ENCODE results near the gene RUFY4.
"Not testable (repeated sequence)": the region's sequence is repeated elsewhere in the genome, so short reads cannot be mapped to it uniquely, and the experiment has no call there.

RUFY4 gene

GRCh38 chr2:218032336-218033171, 36.5 kb upstream of the RUFY4 start:
- no peak for DNase-seq

GRCh38 chr2:218033208-218033589, 35.9 kb upstream of the RUFY4 start:
- no peak for DNase-seq

DNA sequence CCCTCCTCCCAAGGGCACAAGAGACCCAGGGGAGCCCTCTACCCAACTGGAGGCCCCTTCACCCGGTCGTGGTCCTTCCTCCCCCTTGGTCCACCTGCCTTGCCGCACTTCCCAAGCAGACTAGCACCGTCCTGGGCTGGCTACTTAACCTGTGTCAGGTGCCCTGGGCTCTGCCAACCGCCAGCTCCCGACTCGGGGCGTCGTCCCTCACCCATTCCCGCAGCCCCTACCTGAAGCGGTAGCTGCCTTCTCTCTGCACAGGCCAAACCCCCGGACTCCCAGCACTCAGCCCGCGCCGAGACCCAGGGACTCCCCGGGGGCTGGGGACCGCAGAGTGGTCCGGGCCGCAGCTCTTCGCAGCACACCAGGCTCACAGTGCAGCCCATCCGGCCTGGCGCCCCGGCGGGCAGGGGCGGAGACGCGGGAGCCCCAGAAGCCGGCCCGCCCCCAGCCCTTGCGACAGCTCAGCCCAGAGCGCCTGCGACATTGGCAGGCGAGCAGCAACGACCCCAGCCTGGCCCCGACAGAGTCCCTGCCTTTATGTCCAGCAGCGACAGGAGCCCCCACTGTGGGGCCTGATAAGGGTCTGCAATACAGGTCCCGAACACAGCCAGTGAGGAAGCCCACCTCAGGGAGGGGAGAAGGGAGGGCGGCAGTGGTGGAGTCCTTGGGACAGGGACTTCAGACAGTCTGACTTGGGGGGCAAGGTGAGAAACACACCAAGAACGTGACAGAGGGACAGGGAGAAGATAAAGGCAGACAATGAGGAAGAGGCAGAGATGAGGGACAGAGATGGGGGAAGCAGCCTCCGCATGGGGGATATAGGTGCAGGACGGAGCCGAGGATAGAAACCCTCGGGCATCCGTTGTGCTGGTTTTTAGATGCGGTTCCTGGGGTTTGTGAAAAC, 35.2 kb upstream of the RUFY4 start:
- no peak for DNase-seq

DNA sequence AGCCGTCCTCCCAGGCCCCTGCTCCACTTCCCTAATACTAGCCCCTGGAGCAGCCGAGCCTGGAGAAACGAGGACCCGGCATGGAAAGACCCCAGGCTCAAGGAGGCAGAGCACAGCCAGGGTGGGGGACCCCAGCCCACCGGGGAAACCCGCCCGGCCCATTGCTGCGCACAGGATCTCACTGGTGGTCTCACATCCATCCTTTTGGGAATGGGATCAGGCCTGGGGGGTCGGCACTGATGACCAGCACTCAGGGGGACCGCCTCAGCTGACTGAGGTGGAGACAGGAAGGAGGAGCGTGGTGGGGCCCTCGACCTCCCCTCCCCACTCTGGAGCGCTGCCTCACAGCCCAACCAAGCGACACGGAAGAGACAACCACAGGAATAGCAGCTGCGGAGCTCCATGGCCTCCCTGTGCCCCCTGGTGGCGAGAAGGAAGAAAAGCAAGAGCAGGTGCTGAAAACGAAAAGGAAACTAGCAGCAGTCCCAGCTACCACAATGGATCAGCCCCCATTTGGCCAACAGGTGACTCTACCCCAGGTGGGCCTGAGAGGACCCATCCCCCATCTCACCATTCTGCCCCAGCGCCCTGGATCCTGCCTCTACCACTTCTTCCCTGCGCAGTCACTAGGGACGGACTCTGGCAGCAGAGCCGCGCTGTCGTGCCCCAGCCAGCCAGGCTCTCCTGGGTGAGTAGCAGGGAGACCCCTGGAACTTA, 34.4 kb upstream of the RUFY4 start:
- DNase-seq: peak; percentile 7

DNA sequence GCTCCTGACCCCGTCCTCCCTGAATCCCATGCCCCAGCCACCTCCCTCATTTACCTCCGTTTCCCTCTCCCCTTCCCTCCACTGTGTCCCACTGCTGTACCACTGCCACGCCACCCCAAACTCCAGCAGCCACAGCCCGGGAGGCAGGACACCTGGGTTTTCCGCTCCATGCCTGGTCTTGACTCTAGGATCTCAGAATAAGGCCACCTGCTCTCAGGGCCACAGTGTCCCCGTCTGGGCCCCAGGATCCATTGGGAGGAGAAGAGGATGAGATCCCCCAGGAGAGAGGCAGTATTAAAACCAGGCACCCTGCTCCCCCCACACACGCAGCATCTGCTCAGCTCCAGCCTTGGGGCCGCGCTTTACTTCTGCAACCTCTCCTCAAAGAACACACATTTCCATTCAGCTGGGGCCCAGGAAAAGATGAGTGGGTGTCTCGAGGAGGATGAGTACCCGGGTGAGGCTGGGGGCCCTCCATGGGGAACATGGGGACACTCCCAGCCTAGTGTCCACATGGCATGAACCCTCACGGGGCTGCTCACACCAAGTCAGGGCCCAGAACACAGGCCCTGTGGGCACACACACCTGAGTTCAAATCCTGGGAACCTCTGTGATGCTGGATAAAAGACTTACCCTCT, 33.5 kb upstream of the RUFY4 start:
- no peak for DNase-seq

DNA sequence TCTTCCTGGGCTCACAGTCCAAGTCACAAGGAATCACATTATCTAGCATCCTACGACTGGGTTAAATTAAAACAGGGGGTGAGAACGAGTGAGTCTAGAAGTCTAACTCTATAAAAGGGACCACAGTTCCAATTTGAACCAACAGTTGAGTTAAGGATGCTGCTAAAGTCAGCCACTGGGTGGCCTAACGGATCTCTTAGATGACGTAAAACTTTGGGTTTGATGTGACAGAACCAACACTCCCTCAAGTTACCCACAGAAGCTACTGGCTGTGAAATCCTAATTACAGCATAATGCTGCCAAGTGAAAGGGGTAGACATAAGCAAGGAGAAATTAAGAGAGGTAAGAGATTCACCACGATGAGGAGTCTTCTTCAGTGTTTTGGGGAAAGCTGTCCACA, 32.7 kb upstream of the RUFY4 start:
- no peak for DNase-seq

DNA sequence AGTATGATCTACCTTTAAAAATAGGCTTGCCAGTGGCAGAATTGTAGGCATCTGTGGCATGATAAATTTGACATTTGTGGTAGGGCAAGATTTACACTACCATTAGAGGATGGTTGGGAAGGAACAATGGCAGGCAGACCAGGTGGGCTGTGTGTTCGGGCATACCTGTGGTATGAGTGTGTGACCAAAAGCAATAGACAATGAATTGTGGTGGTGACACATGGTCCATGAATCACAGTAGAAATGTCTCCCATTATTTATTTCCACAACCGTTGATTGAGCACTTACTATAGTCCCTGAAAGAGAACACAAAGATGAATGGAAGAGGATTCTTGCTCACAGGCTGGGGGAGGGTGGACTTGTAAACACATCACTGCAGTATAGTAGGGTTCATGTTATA, 29.9 kb upstream of the RUFY4 start:
- DNase-seq: no peak

GRCh38 chr2:218040883-218041282, 28.2 kb upstream of the RUFY4 start:
- no peak for DNase-seq

- DNase-seq: no peak
Observed at GRCh38 chr2:218041302-218042168, 27.5 kb upstream of the RUFY4 start.

GRCh38 chr2:218043100-218043499, 26.0 kb upstream of the RUFY4 start:
- no peak for DNase-seq

DNA sequence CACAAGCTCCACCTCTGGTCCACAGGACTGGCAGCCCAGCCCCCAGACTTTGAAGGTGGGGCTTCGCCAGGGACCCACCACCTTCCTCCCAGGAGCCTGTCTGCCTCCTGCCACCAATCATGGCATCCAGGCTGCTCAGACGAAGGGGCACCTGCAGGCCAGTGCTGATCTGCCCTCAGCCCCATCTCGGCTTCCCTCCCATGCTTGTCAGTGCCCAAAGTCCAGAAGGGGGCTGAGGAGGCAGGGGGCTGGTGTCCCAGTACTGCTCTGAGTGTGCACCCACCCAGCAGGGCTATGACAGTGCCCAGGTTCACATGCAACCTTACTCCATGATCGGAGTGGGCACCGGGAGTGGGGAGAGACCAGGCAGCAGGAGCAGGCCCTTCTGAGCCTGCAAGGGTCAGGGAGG, 25.3 kb upstream of the RUFY4 start:
- DNase-seq: no peak

- DNase-seq: not testable (repeated sequence)
Observed at GRCh38 chr2:218044599-218044998, 24.5 kb upstream of the RUFY4 start.

GRCh38 chr2:218046238-218046637, 22.8 kb upstream of the RUFY4 start:
- DNase-seq: no peak

DNA sequence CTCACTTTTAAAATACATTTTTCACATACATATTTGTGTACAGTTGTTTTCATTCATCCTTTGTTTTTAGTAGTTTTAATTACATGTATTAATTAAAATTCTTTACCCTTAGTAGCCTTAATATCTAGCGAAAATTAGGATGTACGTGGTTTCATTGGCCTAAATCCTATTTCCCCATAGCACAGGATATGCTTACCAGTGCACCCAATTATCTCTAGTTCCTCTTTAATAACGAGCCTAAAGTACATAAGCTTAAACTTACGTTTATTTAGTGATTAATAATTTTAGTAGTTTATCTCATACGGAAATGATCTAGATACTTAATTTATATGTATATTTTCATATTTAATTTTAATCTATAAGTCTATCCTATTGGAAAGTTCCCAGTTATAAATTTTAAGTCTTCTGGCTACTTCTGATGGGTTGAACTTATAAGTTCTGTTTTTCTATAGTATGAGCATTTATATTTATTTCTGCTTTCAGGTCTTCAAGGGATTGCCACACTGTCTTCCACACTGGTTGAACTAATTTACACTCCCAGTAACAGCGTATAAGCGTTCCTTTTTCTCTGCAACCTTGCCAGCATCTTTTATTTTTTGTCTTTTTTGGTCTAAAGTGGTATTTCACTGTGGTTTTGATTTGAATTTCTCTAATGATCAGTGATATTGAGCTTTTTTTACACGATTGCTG, 21.4 kb upstream of the RUFY4 start:
- DNase-seq: no peak

GRCh38 chr2:218051903-218052302, 17.1 kb upstream of the RUFY4 start:
- DNase-seq: no peak

DNA sequence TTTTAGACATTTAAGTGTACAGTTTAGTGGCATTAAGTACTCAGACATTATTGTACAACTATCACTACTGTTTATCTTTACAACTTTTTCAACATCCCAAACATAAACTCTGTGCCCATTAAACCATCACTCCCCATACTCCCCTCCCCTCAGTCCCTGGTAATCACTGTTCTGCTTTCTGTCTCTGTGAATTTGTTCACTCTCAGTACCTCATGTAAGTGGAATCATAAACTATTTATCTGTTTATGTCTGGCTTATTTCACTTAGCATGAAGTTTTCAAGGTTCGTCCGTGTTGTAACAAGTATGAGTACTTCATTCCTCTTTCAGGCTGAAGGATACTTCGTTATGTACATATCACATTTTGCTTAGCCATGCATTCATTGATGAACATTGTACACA, 9.8 kb upstream of the RUFY4 start:
- DNase-seq: no peak

DNA sequence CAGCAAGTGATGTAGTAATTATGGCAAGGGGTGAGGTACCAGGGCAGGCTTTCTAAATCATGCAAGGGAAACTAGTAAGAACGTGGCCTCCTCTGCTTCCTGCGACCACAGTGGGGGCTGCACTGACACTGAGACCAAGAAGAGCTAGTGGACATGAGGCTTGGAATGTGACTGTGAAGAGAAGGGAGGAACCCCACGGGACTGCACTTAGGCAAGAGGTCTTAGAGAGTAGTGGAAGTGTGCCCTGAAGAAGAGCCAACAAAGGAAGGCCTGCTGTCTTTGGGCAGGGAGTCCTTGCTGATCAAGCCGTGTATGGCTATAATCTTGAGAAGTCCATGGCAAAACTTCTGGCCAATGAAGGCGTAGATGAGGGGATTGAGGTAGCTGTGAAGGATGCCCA, 8.9 kb upstream of the RUFY4 start:
- no peak for DNase-seq

DNA sequence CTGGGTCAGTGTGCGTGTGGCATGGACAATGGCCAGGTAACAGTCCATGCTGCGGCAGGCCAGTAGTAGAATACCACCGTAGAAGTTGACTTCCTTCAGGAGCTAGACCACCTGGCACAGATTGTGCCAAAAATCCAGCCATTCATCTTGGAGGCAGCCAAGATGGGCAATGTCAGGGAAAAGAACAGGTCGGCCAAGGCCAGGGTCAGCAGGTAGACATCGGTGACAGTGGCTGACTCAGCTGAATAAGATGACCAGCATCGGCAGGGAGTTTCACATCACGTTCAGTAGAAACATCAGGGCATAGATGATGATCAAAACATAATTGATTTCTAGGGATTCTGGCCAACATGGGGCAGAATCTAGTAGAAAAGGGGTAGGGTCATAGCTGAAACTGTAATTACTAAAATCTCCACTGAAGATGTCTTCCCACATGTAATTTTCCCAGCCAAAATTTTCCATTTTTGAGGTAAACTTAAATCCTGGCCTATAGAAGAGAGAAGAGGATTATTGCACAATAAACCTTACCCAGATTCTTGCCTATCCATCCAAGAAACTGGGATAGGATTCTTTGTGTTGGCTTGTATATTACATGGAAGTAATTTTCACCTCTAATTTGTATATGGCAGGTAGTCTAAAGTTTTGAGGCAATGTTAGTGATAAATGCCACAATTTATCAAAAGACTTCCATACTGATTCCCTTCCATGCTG, 7.9 kb upstream of the RUFY4 start:
- DNase-seq: no peak

GRCh38 chr2:218063486-218063885, 5.6 kb upstream of the RUFY4 start:
- no peak for DNase-seq

GRCh38 chr2:218063896-218064295, 5.2 kb upstream of the RUFY4 start:
- no peak for DNase-seq
